MM.1S (cell line): Measurements from ENCODE around the gene LRRC3B.

Source experiments
- EZH2phosphoT487 ChIP-seq: fragments of 300-600 bp; sonication (generic); IDR thresholded peaks from 2 replicates; pipeline ENCODE4 v1.6.1; 2018; ENCODE audit warnings: antibody characterized with exemption, low read length
- TF ChIP-seq, protein P1 (sequence below): fragments of 300-600 bp; sonication (generic); IDR thresholded peaks from 2 replicates; pipeline ENCODE4 v1.5.1; 2016; ENCODE audit warnings: antibody characterized with exemption, low read length, mixed read lengths

DNA sequence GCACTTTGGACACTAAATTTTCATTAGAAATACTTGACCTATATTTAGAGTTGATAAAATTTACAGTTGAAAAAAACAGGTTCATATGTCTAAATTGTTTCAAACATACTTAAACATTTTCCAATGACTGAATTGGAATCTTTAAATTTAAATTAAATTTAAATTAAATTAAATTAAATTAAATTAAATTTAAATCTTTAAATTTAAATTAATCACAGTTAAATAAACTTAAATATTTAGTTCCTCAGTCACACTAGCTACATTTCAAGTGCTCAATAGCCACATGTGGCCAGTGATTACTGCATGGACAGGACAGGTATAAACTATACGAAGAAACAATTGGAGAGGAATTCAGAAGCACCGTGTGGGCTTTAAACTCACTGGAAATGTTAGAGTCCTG lies 16.8 kb downstream of the LRRC3B start:
- TF ChIP-seq, protein P1, sequence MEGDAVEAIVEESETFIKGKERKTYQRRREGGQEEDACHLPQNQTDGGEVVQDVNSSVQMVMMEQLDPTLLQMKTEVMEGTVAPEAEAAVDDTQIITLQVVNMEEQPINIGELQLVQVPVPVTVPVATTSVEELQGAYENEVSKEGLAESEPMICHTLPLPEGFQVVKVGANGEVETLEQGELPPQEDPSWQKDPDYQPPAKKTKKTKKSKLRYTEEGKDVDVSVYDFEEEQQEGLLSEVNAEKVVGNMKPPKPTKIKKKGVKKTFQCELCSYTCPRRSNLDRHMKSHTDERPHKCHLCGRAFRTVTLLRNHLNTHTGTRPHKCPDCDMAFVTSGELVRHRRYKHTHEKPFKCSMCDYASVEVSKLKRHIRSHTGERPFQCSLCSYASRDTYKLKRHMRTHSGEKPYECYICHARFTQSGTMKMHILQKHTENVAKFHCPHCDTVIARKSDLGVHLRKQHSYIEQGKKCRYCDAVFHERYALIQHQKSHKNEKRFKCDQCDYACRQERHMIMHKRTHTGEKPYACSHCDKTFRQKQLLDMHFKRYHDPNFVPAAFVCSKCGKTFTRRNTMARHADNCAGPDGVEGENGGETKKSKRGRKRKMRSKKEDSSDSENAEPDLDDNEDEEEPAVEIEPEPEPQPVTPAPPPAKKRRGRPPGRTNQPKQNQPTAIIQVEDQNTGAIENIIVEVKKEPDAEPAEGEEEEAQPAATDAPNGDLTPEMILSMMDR = no peak
- no peak for TF ChIP-seq EZH2phosphoT487
